ENCODE measurements around the gene MICU1.

- TF ChIP-seq POLR2A (IDR thresholded peaks at IDR 0.05) (no peak), POLR2AphosphoS5 (IDR thresholded peaks at IDR 0.05; ENCODE audit: insufficient read depth in 1 of 2, low read depth in 1 of 2) (no peak)
These were observed 101.9 kb downstream of the MICU1 start for GRCh38 chr10:72523932-72524396.
